B cell (primary cell): ENCODE data around the gene DMXL2. TPM values are rescaled to one million over a fixed set of nuclear protein-coding genes. Genes with fewer than 3 reads are reported as not detected.

Source experiments
- ATAC-seq: fragments of 200-7000 bp; cut with Tn5 transposase; one replicate; pipeline ENCODE4 v1.10.0; 2021; ENCODE audit warnings: low read depth, mild to moderate bottlenecking, moderate number of reproducible peaks, moderate library complexity
- CTCF ChIA-PET: fragments of 350-600 bp; sonication (Branson Sonifier 250); formaldehyde crosslinking; loops from one replicate; lab custom pipeline; 2021; ENCODE audit warnings: antibody characterized with exemption, inconsistent platforms; lab: Charles Lee
- POLR2A ChIA-PET: fragments of 350-600 bp; sonication (Branson Sonifier 250); formaldehyde crosslinking; loops from one replicate; lab custom pipeline; 2021; ENCODE audit warnings: antibody characterized with exemption; lab: Charles Lee
- DNase-seq: peaks from one replicate; pipeline ENCODE4 v3.0.0; 2013
- H2AFZ ChIP-seq: 2 replicates; pipeline ENCODE4 v1.6.1; 2012; ENCODE audit warnings: mild to moderate bottlenecking, low read depth, low read length; ENCODE audit not compliant: insufficient read depth, poor library complexity, severe bottlenecking
- H3K27ac ChIP-seq, 2 donors: 1 replicate in 1 of 2; 2 replicates in 1 of 2; pipeline ENCODE4 v1.5.1; 2012 to 2013; ENCODE audit warnings: low read length in 2 of 2, mild to moderate bottlenecking in 2 of 2, moderate library complexity in 1 of 2
- H3K27me3 ChIP-seq, 4 experiments: fragments of 200-600 bp in 1 of 4; sonication (generic) in 1 of 4; replicated peaks in 1 of 4; 1 replicate in 2 of 4; 2 replicates in 2 of 4; pipeline versions ENCODE4 v1.6.1 to v1.7.0; 2013 to 2016; ENCODE audit warnings: low read length in 3 of 4, mild to moderate bottlenecking in 2 of 4, mixed read lengths in 1 of 4, moderate library complexity in 1 of 4; ENCODE audit not compliant: insufficient read depth in 4 of 4, control insufficient read depth in 3 of 4; ENCODE audit errors: control extremely low read depth in 1 of 4
- H3K36me3 ChIP-seq, 2 experiments: replicated peaks in 1 of 2; 1 replicate in 1 of 2; 2 replicates in 1 of 2; pipeline versions ENCODE4 v1.6.1 to v1.7.1; 2013; ENCODE audit warnings: low read length in 1 of 2; ENCODE audit not compliant: insufficient read depth in 2 of 2, control insufficient read depth in 1 of 2; ENCODE audit errors: control extremely low read depth in 1 of 2, extremely low read depth in 1 of 2
- H3K4me1 ChIP-seq, 2 donors: fragments of 200-600 bp in 1 of 2; sonication (generic) in 1 of 2; 1 replicate in 1 of 2; 2 replicates in 1 of 2; pipeline versions ENCODE4 v1.5.1 to v1.6.1; 2013 to 2017; ENCODE audit warnings: low read length in 2 of 2; ENCODE audit not compliant: control insufficient read depth in 2 of 2, insufficient read depth in 2 of 2
- H3K4me2 ChIP-seq: replicated peaks from 2 replicates; pipeline ENCODE3; 2012; ENCODE audit warnings: mild to moderate bottlenecking, low read depth, low read length; ENCODE audit not compliant: poor library complexity, severe bottlenecking
- H3K4me3 ChIP-seq, 5 experiments: fragments of 200-600 bp in 1 of 5; sonication (generic) in 1 of 5; 1 replicate in 3 of 5; 2 replicates in 2 of 5; pipeline versions ENCODE4 v1.5.1 to v1.7.0; 2011 to 2016; ENCODE audit warnings: low read length in 4 of 5, mild to moderate bottlenecking in 4 of 5, low read depth in 2 of 5, control low read depth in 1 of 5, moderate library complexity in 1 of 5; ENCODE audit not compliant: insufficient read depth in 1 of 5; ENCODE audit errors: control extremely low read depth in 1 of 5, extremely low read depth in 1 of 5
- H3K79me2 ChIP-seq: fragments of 200-600 bp; sonication (generic); one replicate; pipeline ENCODE4 v1.6.0; 2016; ENCODE audit warnings: low read length; ENCODE audit not compliant: control insufficient read depth, insufficient read depth
- H3K9ac ChIP-seq: fragments of 200-600 bp; sonication (generic); 2 replicates; pipeline ENCODE4 v1.6.1; 2017; ENCODE audit warnings: mild to moderate bottlenecking, low read length, moderate library complexity
- H3K9me3 ChIP-seq, 3 donors: one replicate each; pipeline versions ENCODE4 v1.6.1 to v1.7.1; 2013; ENCODE audit warnings: low read length in 2 of 3; ENCODE audit not compliant: control insufficient read depth in 2 of 3, insufficient read depth in 1 of 3; ENCODE audit errors: control extremely low read depth in 1 of 3
- H4K20me1 ChIP-seq: 2 replicates; pipeline ENCODE4 v1.6.0; 2012; ENCODE audit warnings: mild to moderate bottlenecking, low read length; ENCODE audit not compliant: insufficient read depth, control insufficient read depth, poor library complexity, severe bottlenecking
- H3K27ac Mint-ChIP-seq: one replicate; pipeline ENCODE4 v1.8.0; 2021; ENCODE audit warnings: mixed read lengths
- H3K27me3 Mint-ChIP-seq: one replicate; pipeline ENCODE4 v1.8.0; 2021; ENCODE audit warnings: mixed read lengths
- H3K4me1 Mint-ChIP-seq: one replicate; pipeline ENCODE4 v1.8.0; 2021; ENCODE audit warnings: mixed read lengths
- H3K4me3 Mint-ChIP-seq: one replicate; pipeline ENCODE4 v1.8.0; 2021; ENCODE audit warnings: mixed read lengths
- H3K9me3 Mint-ChIP-seq: one replicate; pipeline ENCODE4 v1.8.0; 2022; ENCODE audit warnings: mixed read lengths; ENCODE audit not compliant: insufficient read depth
- CTCF ChIP-seq: fragments of 200-600 bp; IDR thresholded peaks from one replicate; pipeline ENCODE4 v1.8.0; 2022; ENCODE audit warnings: antibody characterized with exemption, mild to moderate bottlenecking
- EZH2 ChIP-seq: IDR thresholded peaks from 2 replicates; pipeline ENCODE4 v1.6.1; 2012; ENCODE audit warnings: borderline replicate concordance, low read depth, mild to moderate bottlenecking, moderate library complexity, low read length; ENCODE audit not compliant: insufficient read depth, poor library complexity, severe bottlenecking
- WGBS: methylation state at CpG from one replicate; pipeline ENCODE4 v1.1.5; 2013; ENCODE audit warnings: missing lambda C conversion rate; ENCODE audit not compliant: insufficient coverage; 5-methylcytosine and 5-hydroxymethylcytosine counted together
- intact Hi-C: fragments of 100-400 bp; cut with micrococcal nuclease; formaldehyde crosslinking; loops from one replicate; pipeline ENCODE4 v1.10.0; 2022
- polyA plus RNA-seq: library from polyadenylated mRNA; depleted of rRNA; stranded (reverse); fragments of >200 nt; gene quantifications from 2 replicates; pipeline ENCODE4 v1.2.3, GENCODE V29; 2012
- total RNA-seq, 2 donors: library from RNA; stranded (reverse); fragments of 120-200 nt in 1 of 2; gene quantifications; 1 replicate in 1 of 2; 2 replicates in 1 of 2; pipeline versions ENCODE4 v1.2.3 to v1.2.4, GENCODE V29; 2013 to 2022

The DMXL2 gene
- total and polyA plus RNA-seq, 2 donors (not counting 1 experiment from before 2014, with no cell fraction given) = 1.4 to 5.6 TPM

GRCh38 chr15:51460796-51461195 is 161.8 kb downstream of the DMXL2 start:
- Histone ChIP-seq H3K79me2 (no peaks in the 10 kb centered on the region), H3K27ac (no peak overlapping the region), H3K36me3 (no peaks in the 10 kb centered on the region), H2AFZ (no peak overlapping the region), H3K4me2 (no peak overlapping the region), H3K4me1 (no peaks in the 10 kb centered on the region), H3K27me3 (no peaks in the 10 kb centered on the region), H3K4me3 (no peak overlapping the region), H3K9ac (no peak overlapping the region), H3K9me3 (peaks cover 0 to 2% (median 0%) of the 10 kb centered on the region in 3 donors), H4K20me1 (no peaks in the 10 kb centered on the region)
- no peaks in the 10 kb centered on the region for H3K27me3 Mint-ChIP-seq
- no peaks in the 10 kb centered on the region for H3K9me3 Mint-ChIP-seq
- DNase-seq = no peak
- H3K4me3 Mint-ChIP-seq = no peak overlapping the region
- no CpG with 5 or more reads among the region's 1 CpG for WGBS
- POLR2A ChIA-PET = no interaction called here
- ATAC-seq = no peak
- CTCF ChIA-PET = no interaction called here
- no peak overlapping the region for H3K27ac Mint-ChIP-seq
- TF ChIP-seq EZH2 (no peak), CTCF (no peak)
- no peaks in the 10 kb centered on the region for H3K4me1 Mint-ChIP-seq
- intact Hi-C loops = no loop called here

- no peak overlapping the region for H3K4me2 ChIP-seq
- no peak for ATAC-seq
- no peak for DNase-seq
- ChIA-PET CTCF (interaction anchor here (0.8 to 1.2 kb wide), 2 partner anchors 9 to 21 kb away, joined by 3 read pairs; no protein-coding TSS in a partner anchor), POLR2A (no interaction called here)
- no peak overlapping the region for H3K27ac ChIP-seq
- H3K9ac ChIP-seq = no peak overlapping the region
- H3K4me1 Mint-ChIP-seq = no peaks in the 10 kb centered on the region
- no peak overlapping the region for H3K4me3 Mint-ChIP-seq
- H3K9me3 Mint-ChIP-seq = no peaks in the 10 kb centered on the region
- H3K27ac Mint-ChIP-seq = no peak overlapping the region
- H3K9me3 ChIP-seq = no peaks in the 10 kb centered on the region
- no peak overlapping the region for H2AFZ ChIP-seq
- H3K4me3 ChIP-seq = no peak overlapping the region
- H3K4me1 ChIP-seq = no peaks in the 10 kb centered on the region
- no peaks in the 10 kb centered on the region for H3K27me3 ChIP-seq
- TF ChIP-seq EZH2 = no peak
- no peak for TF ChIP-seq CTCF
- WGBS = 88% methylated on average over 2 of the region's 6 CpGs
- intact Hi-C loops = no loop called here
- H3K79me2 ChIP-seq = no peaks in the 10 kb centered on the region
- no peaks in the 10 kb centered on the region for H3K27me3 Mint-ChIP-seq
- H4K20me1 ChIP-seq = no peaks in the 10 kb centered on the region
- H3K36me3 ChIP-seq = no peaks in the 10 kb centered on the region
These were observed 172.6 kb downstream of the DMXL2 start for GRCh38 chr15:51450001-51450400.
